Urinary bladder (tissue), 4 donors: ENCODE measurements around the gene TANGO6. TPM values are rescaled to one million over a fixed set of nuclear protein-coding genes. Genes with fewer than 3 reads are reported as not detected.
"Not testable (repeated sequence)": the region's sequence is repeated elsewhere in the genome, so short reads cannot be mapped to it uniquely, and the experiment has no call there.

ENCODE experiments used
- DNase-seq: peaks from one replicate; pipeline ENCODE4 v3.0.0-alpha.2; 2015; ENCODE audit errors: extremely low spot score
- H3K27ac ChIP-seq: one replicate; pipeline ENCODE4 v1.5.1; 2013; ENCODE audit warnings: low read depth, mild to moderate bottlenecking, moderate library complexity
- H3K36me3 ChIP-seq: one replicate; pipeline ENCODE4 v1.6.1; 2013; ENCODE audit warnings: mild to moderate bottlenecking, moderate library complexity; ENCODE audit not compliant: insufficient read depth
- H3K4me1 ChIP-seq: one replicate; pipeline ENCODE4 v1.6.1; 2013; ENCODE audit warnings: mild to moderate bottlenecking, moderate library complexity; ENCODE audit not compliant: insufficient read depth
- H3K4me3 ChIP-seq: one replicate; pipeline ENCODE4 v1.5.1; 2013; ENCODE audit warnings: low read depth, low read length
- WGBS: extraction: QIAGEN DNeasy Blood & Tissue Kit; methylation state at CpG from one replicate; pipeline ENCODE4 v1.1.7; 2013; 5-methylcytosine and 5-hydroxymethylcytosine counted together
- polyA plus RNA-seq: library from polyadenylated mRNA; stranded (reverse); fragments of 200-250 nt; gene quantifications from one replicate; pipeline ENCODE4 v1.2.3, GENCODE V29; 2013
- total RNA-seq: library from RNA; depleted of rRNA; stranded (reverse); fragments of >200 nt; gene quantifications from one replicate; pipeline ENCODE4 v1.2.3, GENCODE V29; 2014
- donor health status: healthy with polysubstance abuse.
- donor health status: healthy.

The TANGO6 gene
- total and polyA plus RNA-seq, 2 donors = 11.6 to 21.4 TPM

DNA sequence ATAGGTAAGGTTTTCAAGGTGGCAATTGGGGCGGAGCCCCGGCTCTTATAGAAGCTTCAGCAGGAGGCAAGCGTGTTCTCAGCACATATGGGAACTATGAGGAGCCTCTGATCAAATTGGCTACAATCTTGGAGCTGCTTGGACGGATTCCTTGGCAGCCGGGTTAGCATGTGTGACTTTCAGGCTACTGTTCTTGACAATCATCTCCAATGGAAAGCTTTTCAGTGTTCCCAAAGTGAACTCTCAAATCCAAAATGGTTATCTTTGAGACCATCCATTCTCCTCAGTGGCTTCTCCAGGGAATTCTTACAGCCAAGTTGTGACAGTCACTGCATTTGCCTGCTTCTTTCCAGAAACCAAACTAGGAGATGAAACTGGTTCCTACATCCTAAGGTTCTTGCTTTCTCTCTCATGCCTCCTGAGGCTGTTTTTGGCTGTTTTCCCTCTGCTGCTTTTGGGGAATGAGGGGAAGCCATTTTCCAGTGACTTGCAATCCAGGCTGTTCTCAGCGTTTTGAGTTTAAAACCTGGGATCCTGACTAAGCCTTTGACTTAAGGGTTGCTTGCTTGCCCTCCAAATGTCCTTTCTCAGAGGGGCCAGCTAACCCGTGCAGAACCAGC is 273.0 kb downstream of the TANGO6 start:
- no peak for DNase-seq
- H3K4me3 ChIP-seq = no peak overlapping the region
- WGBS = 83% methylated on average over 7 of the region's 7 CpGs
- H3K27ac ChIP-seq = no peak overlapping the region
- H3K4me1 ChIP-seq = no peaks in the 10 kb centered on the region
- H3K36me3 ChIP-seq = peaks cover 2% of the 10 kb centered on the region

DNA sequence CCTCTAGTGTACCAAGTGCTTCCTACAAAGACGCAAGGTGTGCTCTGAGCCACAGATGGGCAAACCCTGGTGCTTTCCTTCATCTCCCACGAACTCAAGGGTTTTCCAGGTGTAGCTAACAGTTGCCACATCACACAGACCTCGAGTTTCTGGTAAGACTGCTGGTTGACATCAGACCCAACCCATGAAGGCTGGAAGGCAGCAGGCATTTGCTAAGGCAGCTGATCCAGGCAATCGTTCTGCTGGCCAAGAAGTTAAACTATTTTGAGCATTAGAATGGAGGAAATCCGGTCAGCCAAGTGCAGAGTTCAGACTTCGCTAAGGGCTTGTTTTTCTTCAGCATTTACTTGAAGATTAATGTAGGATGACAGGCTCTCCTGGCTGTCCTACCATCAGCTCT is 273.6 kb downstream of the TANGO6 start:
- Histone ChIP-seq H3K36me3 (peaks cover 2% of the 10 kb centered on the region), H3K4me1 (no peaks in the 10 kb centered on the region), H3K27ac (no peak overlapping the region), H3K4me3 (no peak overlapping the region)
- DNase-seq = no peak
- 74% methylated on average over 6 of the region's 6 CpGs for WGBS

DNA sequence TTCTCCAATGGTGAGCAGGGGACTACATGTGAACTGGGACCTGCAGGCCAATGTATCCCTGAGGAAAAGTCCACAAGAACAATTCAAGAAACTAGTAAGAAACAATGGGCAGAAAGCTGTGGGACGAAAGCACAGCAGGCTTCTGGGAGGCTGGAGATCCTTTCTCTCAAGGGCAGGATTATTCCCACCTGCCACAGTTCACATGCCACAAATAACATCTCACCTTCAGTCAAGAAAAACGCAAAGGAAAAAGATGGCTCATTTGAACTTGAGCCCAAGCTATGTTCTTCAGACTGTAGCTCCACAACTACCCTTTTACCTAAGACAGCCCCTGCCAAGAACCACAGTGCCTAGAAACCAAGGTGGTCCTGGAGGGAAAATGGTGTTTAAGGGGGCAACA is 275.1 kb downstream of the TANGO6 start:
- peaks cover 2% of the 10 kb centered on the region for H3K36me3 ChIP-seq
- H3K27ac ChIP-seq = no peak overlapping the region
- H3K4me1 ChIP-seq = no peaks in the 10 kb centered on the region
- H3K4me3 ChIP-seq = no peak overlapping the region
- DNase-seq = no peak
- WGBS = 96% methylated on average over 2 of the region's 2 CpGs

DNA sequence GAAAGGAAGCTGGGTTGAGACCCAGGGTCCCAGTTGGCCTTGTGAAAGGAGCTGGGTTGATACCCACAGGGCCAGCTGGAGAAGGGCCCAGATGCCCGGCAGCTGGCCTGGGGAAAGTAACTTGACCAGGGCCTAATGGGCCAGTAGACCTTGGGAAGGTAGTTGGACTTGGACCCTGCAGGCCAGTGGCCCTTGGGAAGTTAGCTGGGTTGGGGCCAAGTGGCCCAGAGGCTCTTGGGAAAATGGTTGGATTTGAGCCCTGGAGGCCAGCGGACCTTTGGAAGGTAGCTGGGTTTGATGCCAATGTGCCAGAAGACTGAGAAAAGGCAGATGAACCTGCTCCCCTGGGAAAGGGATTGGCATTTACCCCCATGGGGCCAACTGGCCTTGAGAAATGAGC is 275.7 kb downstream of the TANGO6 start:
- WGBS = 94% methylated on average over 2 of the region's 2 CpGs
- H3K4me1 ChIP-seq = no peaks in the 10 kb centered on the region
- peaks cover 2% of the 10 kb centered on the region for H3K36me3 ChIP-seq
- no peak overlapping the region for H3K4me3 ChIP-seq
- no peak for DNase-seq
- no peak overlapping the region for H3K27ac ChIP-seq

DNA sequence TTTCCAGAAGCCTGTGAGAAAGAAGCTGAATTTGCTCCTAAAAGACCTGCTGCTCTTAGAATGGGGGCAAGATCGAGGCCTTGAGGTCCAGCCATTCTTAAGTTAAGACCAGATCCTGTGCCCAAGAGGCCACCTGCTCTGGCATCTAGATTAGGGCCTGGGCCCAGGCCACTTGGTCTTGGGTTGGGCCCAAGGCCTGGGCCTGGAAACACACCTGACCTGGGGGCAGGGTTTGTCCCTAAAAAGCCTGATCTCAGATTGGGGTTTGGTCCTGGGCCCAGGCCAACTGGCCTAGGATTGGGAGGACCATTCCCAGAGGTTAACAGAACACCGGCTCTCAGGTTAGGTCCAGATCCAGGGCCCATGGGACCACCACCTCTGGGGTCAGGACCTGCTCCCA is 276.2 kb downstream of the TANGO6 start:
- no peaks in the 10 kb centered on the region for H3K4me1 ChIP-seq
- no peak overlapping the region for H3K4me3 ChIP-seq
- H3K27ac ChIP-seq = no peak overlapping the region
- DNase-seq = no peak
- 99% methylated on average over 2 of the region's 2 CpGs for WGBS
- peaks cover 2% of the 10 kb centered on the region for H3K36me3 ChIP-seq

DNA sequence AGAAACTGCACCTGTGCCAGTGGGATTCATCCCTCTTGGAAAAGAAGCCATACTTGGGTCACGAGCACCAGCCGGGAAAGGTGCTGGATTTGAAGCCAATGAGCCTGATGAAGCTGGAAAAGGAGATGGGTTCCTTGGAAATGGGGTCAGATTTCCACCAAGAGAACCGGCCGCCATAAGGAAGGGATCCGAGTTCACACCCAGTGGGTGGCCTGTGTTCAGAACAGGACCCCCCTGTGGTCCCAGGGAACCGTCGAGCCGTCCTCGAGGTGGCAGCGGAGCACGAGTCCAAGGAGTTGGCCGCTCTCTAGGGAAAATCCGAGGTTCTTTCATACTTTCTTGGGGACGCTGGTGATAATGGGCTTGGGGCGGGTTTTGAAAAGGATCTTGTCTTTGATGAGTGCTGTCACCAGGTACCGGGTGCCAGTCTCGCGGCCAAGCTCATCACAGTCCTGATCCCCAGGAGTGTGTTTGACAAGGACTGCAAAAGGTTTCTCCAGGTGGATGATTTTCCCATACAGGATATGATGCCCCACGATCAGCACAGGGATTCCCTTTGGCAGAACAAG is 276.8 kb downstream of the TANGO6 start:
- WGBS = 96% methylated on average over 19 of the region's 19 CpGs
- DNase-seq = no peak
- H3K36me3 ChIP-seq = peaks cover 2% of the 10 kb centered on the region
- H3K4me3 ChIP-seq = no peak overlapping the region
- H3K27ac ChIP-seq = no peak overlapping the region
- no peaks in the 10 kb centered on the region for H3K4me1 ChIP-seq

DNA sequence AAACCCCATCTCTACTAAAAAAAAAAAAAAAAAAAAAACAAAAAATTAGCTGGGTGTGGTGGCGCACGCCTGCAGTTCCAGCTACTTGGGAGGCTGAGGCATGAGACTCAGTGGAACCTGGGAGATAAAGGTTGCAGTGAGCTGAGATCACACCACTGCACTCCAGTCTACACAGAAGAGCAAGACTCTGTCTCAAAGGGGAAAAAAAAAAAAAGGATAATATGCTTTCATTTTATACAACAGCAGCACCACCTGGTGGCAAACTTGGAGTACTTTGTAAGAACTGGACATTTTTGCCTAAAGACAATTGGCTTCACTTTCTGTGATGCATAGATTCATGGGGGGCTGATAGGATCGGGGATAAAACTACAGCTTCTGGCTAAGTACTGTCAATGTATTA is 280.6 kb downstream of the TANGO6 start:
- Histone ChIP-seq H3K27ac (no peak overlapping the region), H3K4me3 (no peak overlapping the region), H3K4me1 (no peaks in the 10 kb centered on the region), H3K36me3 (peaks cover 2% of the 10 kb centered on the region)
- peak; percentile 29 for DNase-seq
- 84% methylated on average over 3 of the region's 3 CpGs for WGBS

DNA sequence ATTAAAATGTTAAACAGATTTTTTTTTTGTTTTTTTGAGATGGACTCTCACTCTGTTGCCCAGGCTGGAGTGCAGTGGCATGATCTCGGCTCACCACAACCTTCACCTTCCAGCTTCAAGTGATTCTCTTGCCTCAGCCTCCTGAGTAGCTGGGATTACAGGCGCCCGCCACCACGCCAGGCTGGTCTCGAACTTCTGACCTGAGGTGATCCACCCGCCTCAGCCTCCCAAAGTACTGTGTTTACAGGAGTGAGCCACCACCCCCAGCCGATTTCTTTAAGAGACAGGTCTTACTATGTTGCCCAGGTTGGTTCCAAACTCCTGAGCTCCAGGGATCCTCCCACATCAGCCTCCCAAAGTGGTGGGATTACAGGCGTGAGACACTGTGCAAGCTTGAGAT is 281.1 kb downstream of the TANGO6 start:
- H3K4me3 ChIP-seq, H3K36me3 ChIP-seq, H3K27ac ChIP-seq, DNase-seq, H3K4me1 ChIP-seq: not testable (repeated sequence)
- 90% methylated on average over 8 of the region's 8 CpGs for WGBS

DNA sequence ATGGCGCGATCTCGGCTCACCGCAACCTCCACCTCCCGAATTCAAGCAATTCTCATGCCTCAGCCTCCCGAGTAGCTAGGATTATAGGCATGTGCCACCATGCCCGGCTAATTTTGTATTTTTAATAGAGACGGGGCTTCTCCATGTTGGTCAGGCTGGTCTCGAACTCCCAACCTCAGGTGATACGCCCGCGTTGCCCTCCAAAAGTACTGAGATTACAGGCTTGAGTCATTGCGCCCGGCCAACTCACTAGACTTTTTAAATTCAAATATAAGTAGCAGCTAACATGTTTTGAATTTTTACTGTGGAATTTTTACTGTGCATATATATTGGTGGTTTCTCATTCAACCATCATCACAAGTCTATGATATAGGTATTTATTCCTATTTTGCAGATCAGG is 281.6 kb downstream of the TANGO6 start:
- H3K36me3 ChIP-seq, H3K27ac ChIP-seq, H3K4me1 ChIP-seq, DNase-seq, H3K4me3 ChIP-seq: not testable (repeated sequence)
- WGBS = 96% methylated on average over 14 of the region's 14 CpGs

DNA sequence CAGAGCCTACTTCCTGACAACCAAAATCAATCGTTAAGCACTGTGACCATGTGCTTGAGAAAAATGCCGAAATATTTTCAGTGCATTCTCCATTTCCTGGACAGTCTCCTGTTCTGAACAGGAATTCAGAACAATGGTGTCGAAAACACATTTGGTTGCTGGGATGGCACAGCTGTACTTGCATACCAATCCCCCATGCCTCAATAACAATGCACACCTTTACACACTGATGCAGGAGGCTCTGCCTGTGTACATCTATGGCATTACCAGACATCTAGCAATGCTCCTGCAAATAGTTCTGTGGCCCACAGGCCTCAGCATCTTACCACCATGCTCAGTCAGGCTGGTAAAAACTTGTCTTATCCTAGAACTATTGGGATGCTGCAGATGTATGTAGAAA is 282.9 kb downstream of the TANGO6 start:
- H3K27ac ChIP-seq = no peak overlapping the region
- H3K4me3 ChIP-seq = no peak overlapping the region
- H3K36me3 ChIP-seq = no peaks in the 10 kb centered on the region
- no peaks in the 10 kb centered on the region for H3K4me1 ChIP-seq
- WGBS = 86% methylated on average over 3 of the region's 3 CpGs
- DNase-seq = no peak

DNA sequence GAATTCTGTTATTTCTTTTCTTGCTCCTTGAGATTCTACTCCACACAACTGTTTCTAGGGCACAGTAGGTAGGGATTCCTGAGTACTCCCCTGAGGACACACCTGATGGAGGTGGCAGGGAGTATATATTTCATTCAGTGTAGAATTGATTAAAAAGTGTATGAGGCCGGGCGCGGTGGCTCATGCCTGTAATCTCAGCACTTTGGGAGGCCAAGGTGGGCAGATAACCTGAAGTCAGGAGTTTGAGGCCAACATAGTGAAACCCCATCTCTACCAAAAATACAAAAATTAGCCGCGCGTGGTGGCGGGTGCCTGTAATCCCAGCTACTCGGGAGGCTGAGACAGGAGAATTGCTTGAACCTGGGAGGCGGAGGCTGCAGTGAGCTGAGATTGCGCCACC is 283.5 kb downstream of the TANGO6 start:
- not testable (repeated sequence) for H3K36me3 ChIP-seq, H3K4me1 ChIP-seq, H3K4me3 ChIP-seq, DNase-seq, H3K27ac ChIP-seq
- 98% methylated on average over 10 of the region's 10 CpGs for WGBS

DNA sequence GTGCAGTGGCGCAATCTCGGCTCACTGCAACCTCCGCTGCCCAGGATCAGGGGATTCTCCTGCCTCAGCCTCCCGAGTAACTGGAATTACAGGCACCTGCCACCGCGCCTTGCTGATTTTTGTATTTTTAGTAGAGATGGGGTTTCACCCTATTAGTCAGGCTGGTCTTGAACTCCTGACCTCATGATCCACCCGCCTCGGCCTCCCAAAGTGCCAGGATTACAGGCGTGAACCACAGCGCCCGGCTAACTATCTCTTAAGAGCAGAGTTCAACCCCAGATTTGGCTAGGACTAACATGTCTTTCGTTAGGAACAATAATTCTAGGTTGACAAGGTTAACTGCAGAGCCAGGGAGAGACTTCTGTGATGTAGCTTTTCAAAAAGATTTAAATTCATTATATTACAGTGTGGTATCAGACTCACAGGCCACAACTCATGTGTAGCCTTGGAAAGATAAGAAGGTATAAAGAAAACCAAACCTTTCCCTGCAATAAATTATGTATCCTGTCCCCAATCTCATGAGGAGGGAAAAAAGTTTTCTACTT is 284.7 kb downstream of the TANGO6 start:
- H3K27ac ChIP-seq = no peak overlapping the region
- 83% methylated on average over 12 of the region's 12 CpGs for WGBS
- no peak for DNase-seq
- H3K4me3 ChIP-seq = no peak overlapping the region
- H3K36me3 ChIP-seq = no peaks in the 10 kb centered on the region
- no peaks in the 10 kb centered on the region for H3K4me1 ChIP-seq

DNA sequence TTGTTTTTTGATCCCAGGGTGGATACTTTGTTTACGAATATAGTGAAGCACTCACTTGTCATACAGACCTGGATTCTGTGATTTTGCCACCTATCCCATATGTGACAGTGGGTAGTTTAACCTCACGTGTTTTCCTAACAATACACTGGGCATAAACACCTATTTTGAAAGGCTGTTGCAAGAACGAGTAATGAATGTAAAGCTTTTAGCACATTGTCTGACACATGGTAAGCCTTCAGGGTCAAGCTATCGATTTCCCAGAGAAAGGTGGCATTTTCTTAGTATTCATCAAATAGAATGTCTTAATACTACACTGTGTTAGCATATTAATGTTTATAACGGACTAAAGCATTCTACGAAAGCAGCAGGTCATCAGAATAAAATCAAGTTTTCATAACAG is 287.1 kb downstream of the TANGO6 start:
- no peak overlapping the region for H3K27ac ChIP-seq
- 64% methylated on average over 6 of the region's 6 CpGs for WGBS
- H3K36me3 ChIP-seq = no peaks in the 10 kb centered on the region
- H3K4me1 ChIP-seq = no peaks in the 10 kb centered on the region
- H3K4me3 ChIP-seq = no peak overlapping the region
- no peak for DNase-seq

DNA sequence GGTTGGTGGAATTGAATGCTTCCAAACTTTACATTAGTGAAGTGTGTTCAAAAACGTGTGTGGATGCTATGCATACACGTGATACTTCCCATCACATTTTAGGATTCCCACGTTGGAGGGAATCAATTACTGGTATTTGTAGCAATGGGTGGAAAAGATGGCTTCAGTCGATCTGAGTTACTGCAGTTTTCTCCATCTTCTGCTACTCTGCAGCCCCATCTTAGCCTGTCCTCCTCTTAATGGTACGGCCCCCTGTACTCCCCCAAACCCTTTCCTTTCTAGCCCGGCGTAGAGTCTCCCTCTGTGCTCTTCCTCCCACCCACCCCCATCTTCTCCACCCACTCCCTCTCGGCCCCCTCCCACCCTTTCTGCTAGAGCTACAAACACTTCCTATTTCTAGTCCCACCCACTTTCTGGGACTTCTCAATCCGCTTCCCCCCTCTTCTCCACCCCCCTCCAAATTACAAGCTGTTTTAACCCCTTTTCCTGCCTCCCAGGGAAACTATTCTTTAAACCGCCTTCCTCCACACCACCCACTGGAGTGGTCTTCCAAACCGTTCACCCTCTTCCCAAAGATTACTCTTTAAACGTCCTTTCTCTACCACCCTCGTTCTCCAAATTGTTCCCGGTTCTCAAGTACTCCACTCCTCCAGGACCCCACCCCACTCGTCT is 288.0 kb downstream of the TANGO6 start:
- Histone ChIP-seq H3K36me3 (no peaks in the 10 kb centered on the region), H3K4me3 (peak overlapping the region; percentile 99), H3K27ac (peak overlapping the region; percentile 92), H3K4me1 (no peaks in the 10 kb centered on the region)
- DNase-seq = peak; percentile 29
- 2% methylated on average over 15 of the region's 15 CpGs for WGBS
